HepG2 (cell line): ENCODE data around the gene SLC6A9. TPM values are rescaled to one million over a fixed set of nuclear protein-coding genes. Genes with fewer than 3 reads are reported as not detected.

Experiments used
- CREB1 ChIP-seq, 2 experiments: fragments of 450-650 bp in 1 of 2; IDR thresholded peaks; 2 replicates each; pipeline ENCODE4 v1.6.1; 2016 to 2017; ENCODE audit warnings: control low read depth in 1 of 2, mild to moderate bottlenecking in 1 of 2, missing compliant biosample characterization in 1 of 2, missing genetic modification characterization in 1 of 2
- CREM ChIP-seq, 2 experiments: sonication (generic) in 1 of 2; formaldehyde crosslinking in 1 of 2; IDR thresholded peaks; 2 replicates each; pipeline versions ENCODE4 v1.4.0 to v1.6.1; 2016 to 2020; ENCODE audit warnings: antibody characterized with exemption in 1 of 2, mild to moderate bottlenecking in 1 of 2, missing genetic modification reagents in 1 of 2
- HIVEP1 ChIP-seq: sonication (generic); formaldehyde crosslinking; IDR thresholded peaks from 2 replicates; pipeline ENCODE4 v1.4.0; 2020; ENCODE audit warnings: mild to moderate bottlenecking, missing genetic modification reagents
- JDP2 ChIP-seq: sonication (generic); formaldehyde crosslinking; IDR thresholded peaks from 2 replicates; pipeline ENCODE4 v1.8.1; 2022; ENCODE audit warnings: missing genetic modification reagents, borderline replicate concordance
- KDM2A ChIP-seq: sonication (generic); formaldehyde crosslinking; IDR thresholded peaks from 2 replicates; pipeline ENCODE4 v1.4.0; 2020; ENCODE audit warnings: low read depth, missing genetic modification reagents, borderline replicate concordance
- KDM5A ChIP-seq: fragments of 200-600 bp; sonication (generic); IDR thresholded peaks from 2 replicates; pipeline ENCODE4 v1.7.0; 2018; ENCODE audit warnings: antibody characterized with exemption, mild to moderate bottlenecking, low read length, borderline replicate concordance
- MAF1 ChIP-seq: sonication (generic); formaldehyde crosslinking; IDR thresholded peaks from 2 replicates; pipeline ENCODE4 v1.5.0; 2020; ENCODE audit warnings: missing genetic modification reagents, borderline replicate concordance
- MAZ ChIP-seq, 2 experiments: sonication (generic) in 1 of 2; formaldehyde crosslinking in 1 of 2; IDR thresholded peaks; 2 replicates each; pipeline versions ENCODE4 v1.5.0 to v1.6.1; 2012 to 2020; ENCODE audit warnings: low read depth in 2 of 2, mild to moderate bottlenecking in 2 of 2, borderline replicate concordance in 1 of 2, improper control_type of control experiment in 1 of 2, low read length in 1 of 2, missing genetic modification reagents in 1 of 2, moderate library complexity in 1 of 2
- MXD4 ChIP-seq: IDR thresholded peaks from 2 replicates; pipeline ENCODE4 v1.6.1; 2016; ENCODE audit warnings: mild to moderate bottlenecking, missing biosample characterization, missing genetic modification reagents
- NR2C2 ChIP-seq: sonication (generic); formaldehyde crosslinking; IDR thresholded peaks from 2 replicates; pipeline ENCODE4 v1.4.0; 2020; ENCODE audit warnings: missing genetic modification reagents, mild to moderate bottlenecking, moderate library complexity, borderline replicate concordance
- PHF8 ChIP-seq: sonication (generic); formaldehyde crosslinking; IDR thresholded peaks from 2 replicates; pipeline ENCODE4 v1.5.0; 2020; ENCODE audit warnings: missing genetic modification reagents
- TAF15 ChIP-seq: fragments of 200-400 bp; formaldehyde crosslinking; IDR thresholded peaks from one replicate; pipeline ENCODE4 v1.6.1; 2018; ENCODE audit warnings: mild to moderate bottlenecking, low read depth, low read length; ENCODE audit not compliant: poor library complexity, severe bottlenecking
- ZNF232 ChIP-seq: sonication (generic); formaldehyde crosslinking; IDR thresholded peaks from 2 replicates; pipeline ENCODE4 v1.4.0; 2020; ENCODE audit warnings: missing genetic modification reagents, borderline replicate concordance
- ZNF282 ChIP-seq: fragments of 450-650 bp; IDR thresholded peaks from 2 replicates; pipeline ENCODE4 v1.6.1; 2018; ENCODE audit not compliant: partially characterized antibody
- ZNF768 ChIP-seq: sonication (generic); formaldehyde crosslinking; IDR thresholded peaks from 2 replicates; pipeline ENCODE4 v1.4.0; 2020; ENCODE audit warnings: missing genetic modification reagents
- ZNF878 ChIP-seq: sonication (generic); formaldehyde crosslinking; IDR thresholded peaks from 2 replicates; pipeline ENCODE4 v1.8.1; 2023; ENCODE audit warnings: mild to moderate bottlenecking, missing genetic modification reagents, moderate library complexity
- polyA plus RNA-seq, 8 experiments: library from polyadenylated mRNA; depleted of rRNA in 3 of 8; stranded (reverse) in 7 of 8; unstranded in 1 of 8; fragments of >200 nt; fragmentation: Illumina TruSeq in 4 of 8; extraction: Trizol in 4 of 8; gene quantifications; 2 replicates each; pipeline versions ENCODE4 v1.2.1 to v1.2.3, GENCODE V29; 2011 to 2016; ENCODE audit warnings: low read depth in 4 of 8, missing spikeins in 1 of 8, mixed read lengths in 1 of 8; ENCODE audit not compliant: insufficient read depth in 1 of 8
- total RNA-seq, 5 experiments: library from RNA; depleted of rRNA; stranded (reverse); fragments of >200 nt; fragmentation: Illumina TruSeq; extraction: Trizol; gene quantifications; 2 replicates each; pipeline ENCODE4 v1.2.3, GENCODE V29; 2016; ENCODE audit warnings: low read depth in 1 of 5
- TF ChIP-seq, protein P1 (sequence below): sonication (generic); formaldehyde crosslinking; IDR thresholded peaks from 2 replicates; pipeline ENCODE4 v1.5.1; 2020; ENCODE audit warnings: mild to moderate bottlenecking, moderate library complexity, missing genetic modification reagents
- TF ChIP-seq, protein P2 (sequence below): sonication (generic); formaldehyde crosslinking; IDR thresholded peaks from 2 replicates; pipeline ENCODE4 v1.4.0; 2020; ENCODE audit warnings: mild to moderate bottlenecking, missing genetic modification reagents
- TF ChIP-seq, protein P3 (sequence below): sonication (generic); formaldehyde crosslinking; IDR thresholded peaks from 2 replicates; pipeline ENCODE4 v1.4.0; 2020; ENCODE audit warnings: mild to moderate bottlenecking, missing genetic modification reagents
- TF ChIP-seq, protein P4 (sequence below): sonication (generic); formaldehyde crosslinking; IDR thresholded peaks from 2 replicates; pipeline ENCODE4 v1.4.0; 2020; ENCODE audit warnings: mild to moderate bottlenecking, missing genetic modification reagents
- TF ChIP-seq, protein P5 (sequence below): sonication (generic); formaldehyde crosslinking; IDR thresholded peaks from 2 replicates; pipeline ENCODE4 v1.8.0; 2022; ENCODE audit warnings: mild to moderate bottlenecking, missing genetic modification reagents; ENCODE audit not compliant: insufficient replicate concordance

The SLC6A9 gene
- total and polyA plus RNA-seq, 2 of the 13 experiments (the other 11 are each of a cell fraction or from before 2014, with no cell fraction given): 8.5 to 9.9 TPM

DNA sequence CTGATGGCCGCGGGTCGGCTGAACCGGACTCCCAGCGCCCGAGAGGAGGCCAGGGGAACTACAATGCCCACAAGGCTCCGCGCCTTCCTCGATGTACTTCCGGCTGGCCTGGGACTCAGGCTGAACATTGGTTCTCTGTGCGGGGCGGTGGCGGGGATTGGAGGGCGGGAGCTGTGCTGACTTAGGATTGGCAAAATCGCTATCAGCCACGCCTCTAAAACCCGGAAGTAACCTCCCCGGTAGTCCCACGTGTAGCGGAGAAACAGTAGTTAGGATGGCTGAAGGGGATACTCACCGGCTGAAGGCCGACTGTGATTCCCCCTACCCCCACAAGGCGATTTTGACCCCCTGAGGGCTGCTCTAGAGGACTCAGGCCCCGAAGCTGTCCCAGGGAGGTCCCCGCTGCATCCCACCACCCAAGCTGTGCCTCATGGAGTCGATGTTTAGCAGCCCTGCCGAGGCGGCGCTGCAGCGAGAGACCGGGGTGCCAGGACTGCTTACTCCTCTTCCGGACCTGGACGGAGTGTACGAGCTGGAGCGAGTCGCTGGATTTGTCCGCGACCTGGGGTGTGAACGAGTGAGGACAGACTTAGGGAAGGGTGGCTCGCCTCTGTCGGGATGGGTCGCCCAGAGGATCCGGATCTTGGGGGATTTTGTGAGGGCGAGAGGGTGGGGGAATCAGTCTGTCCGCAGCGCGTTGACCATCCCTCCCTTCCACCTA is 61.4 kb downstream of the SLC6A9 start, which contains the start of gene DPH2 (continued):
- TF ChIP-seq, protein P1, sequence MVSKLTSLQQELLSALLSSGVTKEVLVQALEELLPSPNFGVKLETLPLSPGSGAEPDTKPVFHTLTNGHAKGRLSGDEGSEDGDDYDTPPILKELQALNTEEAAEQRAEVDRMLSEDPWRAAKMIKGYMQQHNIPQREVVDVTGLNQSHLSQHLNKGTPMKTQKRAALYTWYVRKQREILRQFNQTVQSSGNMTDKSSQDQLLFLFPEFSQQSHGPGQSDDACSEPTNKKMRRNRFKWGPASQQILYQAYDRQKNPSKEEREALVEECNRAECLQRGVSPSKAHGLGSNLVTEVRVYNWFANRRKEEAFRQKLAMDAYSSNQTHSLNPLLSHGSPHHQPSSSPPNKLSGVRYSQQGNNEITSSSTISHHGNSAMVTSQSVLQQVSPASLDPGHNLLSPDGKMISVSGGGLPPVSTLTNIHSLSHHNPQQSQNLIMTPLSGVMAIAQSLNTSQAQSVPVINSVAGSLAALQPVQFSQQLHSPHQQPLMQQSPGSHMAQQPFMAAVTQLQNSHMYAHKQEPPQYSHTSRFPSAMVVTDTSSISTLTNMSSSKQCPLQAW (CRISPR knock-in tag): peak; percentile 10; the same call in 1 of the 2 replicates
- TF ChIP-seq ZNF282 (no peak), KDM2A (CRISPR knock-in tag) (peak; percentile 66; the same call in 1 of the 2 replicates), KDM5A (peak; percentile 84), CREB1 (IDR thresholded peaks at IDR 0.05) (peak; percentile 53; the same call in 1 of the 2 replicates), CREB1 (CRISPR knock-in tag; IDR thresholded peaks at IDR 0.05) (peak; percentile 92), CREM (IDR thresholded peaks at IDR 0.05) (peak; percentile 91), CREM (CRISPR knock-in tag; IDR thresholded peaks at IDR 0.05) (no peak), MAF1 (no peak), ZNF232 (CRISPR knock-in tag) (no peak), ZNF768 (CRISPR knock-in tag) (no peak), PHF8 (peak; percentile 71), MXD4 (CRISPR knock-in tag) (peak; percentile 99), ZNF878 (no peak), TAF15 (peak; percentile 4), HIVEP1 (CRISPR knock-in tag) (peak; percentile 44; the same call in 1 of the 2 replicates), JDP2 (CRISPR knock-in tag) (no peak), MAZ (IDR thresholded peaks at IDR 0.05; ENCODE audit: borderline replicate concordance, low read depth, low read length) (no peak), MAZ (CRISPR knock-in tag; IDR thresholded peaks at IDR 0.05; ENCODE audit: low read depth) (0 out of 2 replicates have a peak, but pooled peaks have one; percentile 1), NR2C2 (CRISPR knock-in tag) (peak; percentile 99)
- TF ChIP-seq, protein P2, sequence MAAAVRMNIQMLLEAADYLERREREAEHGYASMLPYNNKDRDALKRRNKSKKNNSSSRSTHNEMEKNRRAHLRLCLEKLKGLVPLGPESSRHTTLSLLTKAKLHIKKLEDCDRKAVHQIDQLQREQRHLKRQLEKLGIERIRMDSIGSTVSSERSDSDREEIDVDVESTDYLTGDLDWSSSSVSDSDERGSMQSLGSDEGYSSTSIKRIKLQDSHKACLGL (CRISPR knock-in tag): peak; percentile 90
- TF ChIP-seq, protein P3, sequence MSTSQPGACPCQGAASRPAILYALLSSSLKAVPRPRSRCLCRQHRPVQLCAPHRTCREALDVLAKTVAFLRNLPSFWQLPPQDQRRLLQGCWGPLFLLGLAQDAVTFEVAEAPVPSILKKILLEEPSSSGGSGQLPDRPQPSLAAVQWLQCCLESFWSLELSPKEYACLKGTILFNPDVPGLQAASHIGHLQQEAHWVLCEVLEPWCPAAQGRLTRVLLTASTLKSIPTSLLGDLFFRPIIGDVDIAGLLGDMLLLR: peak; percentile 81; the same call in 1 of the 2 replicates
- TF ChIP-seq, protein P4, sequence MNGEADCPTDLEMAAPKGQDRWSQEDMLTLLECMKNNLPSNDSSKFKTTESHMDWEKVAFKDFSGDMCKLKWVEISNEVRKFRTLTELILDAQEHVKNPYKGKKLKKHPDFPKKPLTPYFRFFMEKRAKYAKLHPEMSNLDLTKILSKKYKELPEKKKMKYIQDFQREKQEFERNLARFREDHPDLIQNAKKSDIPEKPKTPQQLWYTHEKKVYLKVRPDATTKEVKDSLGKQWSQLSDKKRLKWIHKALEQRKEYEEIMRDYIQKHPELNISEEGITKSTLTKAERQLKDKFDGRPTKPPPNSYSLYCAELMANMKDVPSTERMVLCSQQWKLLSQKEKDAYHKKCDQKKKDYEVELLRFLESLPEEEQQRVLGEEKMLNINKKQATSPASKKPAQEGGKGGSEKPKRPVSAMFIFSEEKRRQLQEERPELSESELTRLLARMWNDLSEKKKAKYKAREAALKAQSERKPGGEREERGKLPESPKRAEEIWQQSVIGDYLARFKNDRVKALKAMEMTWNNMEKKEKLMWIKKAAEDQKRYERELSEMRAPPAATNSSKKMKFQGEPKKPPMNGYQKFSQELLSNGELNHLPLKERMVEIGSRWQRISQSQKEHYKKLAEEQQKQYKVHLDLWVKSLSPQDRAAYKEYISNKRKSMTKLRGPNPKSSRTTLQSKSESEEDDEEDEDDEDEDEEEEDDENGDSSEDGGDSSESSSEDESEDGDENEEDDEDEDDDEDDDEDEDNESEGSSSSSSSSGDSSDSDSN: peak; percentile 26; the same call in 1 of the 2 replicates
- TF ChIP-seq, protein P5, sequence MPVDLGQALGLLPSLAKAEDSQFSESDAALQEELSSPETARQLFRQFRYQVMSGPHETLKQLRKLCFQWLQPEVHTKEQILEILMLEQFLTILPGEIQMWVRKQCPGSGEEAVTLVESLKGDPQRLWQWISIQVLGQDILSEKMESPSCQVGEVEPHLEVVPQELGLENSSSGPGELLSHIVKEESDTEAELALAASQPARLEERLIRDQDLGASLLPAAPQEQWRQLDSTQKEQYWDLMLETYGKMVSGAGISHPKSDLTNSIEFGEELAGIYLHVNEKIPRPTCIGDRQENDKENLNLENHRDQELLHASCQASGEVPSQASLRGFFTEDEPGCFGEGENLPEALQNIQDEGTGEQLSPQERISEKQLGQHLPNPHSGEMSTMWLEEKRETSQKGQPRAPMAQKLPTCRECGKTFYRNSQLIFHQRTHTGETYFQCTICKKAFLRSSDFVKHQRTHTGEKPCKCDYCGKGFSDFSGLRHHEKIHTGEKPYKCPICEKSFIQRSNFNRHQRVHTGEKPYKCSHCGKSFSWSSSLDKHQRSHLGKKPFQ: no peak
